GM12878 (cell line): ENCODE measurements around the gene TSHZ1. TPM values are rescaled to one million over a fixed set of nuclear protein-coding genes. Genes with fewer than 3 reads are reported as not detected.

Experiments used
- ATAC-seq: fragments of 200-7000 bp; cut with Tn5 transposase; 3 replicates; pipeline ENCODE4 v1.9.1; 2020; ENCODE audit warnings: mild to moderate bottlenecking, moderate library complexity
- BruUV-seq: library from RNA; stranded (reverse); fragments of 400-500 nt; replicated peaks from 2 replicates; lab custom pipeline; 2021; lab: Mats Ljungman, UMichigan
- CTCF ChIA-PET: fragments of 300-600 bp; sonication (Branson Sonifier 250); formaldehyde crosslinking; extraction: SDS; loops from one replicate; lab custom pipeline; 2021; ENCODE audit warnings: inconsistent platforms; lab: Yijun Ruan, JAX
- POLR2A ChIA-PET: fragments of 350-600 bp; formaldehyde crosslinking; extraction: SDS; loops from one replicate; lab custom pipeline; 2021; ENCODE audit warnings: inconsistent platforms; lab: Charles Lee
- RAD21 ChIA-PET: fragments of 300-600 bp; sonication (Branson Sonifier 250); formaldehyde crosslinking; loops from one replicate; lab custom pipeline; 2023; ENCODE audit warnings: antibody characterized with exemption; ENCODE audit not compliant: unreplicated experiment; lab: Charles Lee
- SMC1A ChIA-PET: fragments of 300-600 bp; sonication (Branson Sonifier 250); formaldehyde crosslinking; loops from one replicate; lab custom pipeline; 2023; ENCODE audit not compliant: unreplicated experiment, uncharacterized antibody; lab: Charles Lee
- DNase-seq: peaks from one replicate; pipeline ENCODE4 v3.0.0-alpha.2; 2011; ENCODE audit warnings: low read depth, low spot score
- FAIRE-seq: peaks from 3 replicates; lab custom pipeline; 2011; peaks lifted over from hg19 to GRCh38; lab: Jason Lieb, UNC
- H2AFZ ChIP-seq: 2 replicates; pipeline ENCODE4 v1.6.0; 2011; ENCODE audit warnings: low read depth, low read length, control low read depth; ENCODE audit not compliant: control insufficient read depth
- H3K27ac ChIP-seq: 2 replicates; pipeline ENCODE4 v1.5.1; 2011; ENCODE audit warnings: control low read depth; ENCODE audit not compliant: control insufficient read depth, insufficient read depth
- H3K27me3 ChIP-seq, 2 experiments: replicated peaks in 1 of 2; 2 replicates each; pipeline versions ENCODE4 v1.6.0 to v1.6.1; 2011; ENCODE audit warnings: low read length in 1 of 2; ENCODE audit not compliant: control insufficient read depth in 2 of 2, insufficient read depth in 2 of 2
- H3K36me3 ChIP-seq, 2 experiments: 2 replicates each; pipeline ENCODE4 v1.5.1; 2011; ENCODE audit warnings: low read length in 1 of 2; ENCODE audit not compliant: control insufficient read depth in 2 of 2, insufficient read depth in 2 of 2
- H3K4me1 ChIP-seq: 2 replicates; pipeline ENCODE4 v1.6.1; 2011; ENCODE audit warnings: mild to moderate bottlenecking, low read length, moderate library complexity, mixed read lengths; ENCODE audit not compliant: control insufficient read depth, insufficient read depth
- H3K4me2 ChIP-seq: 2 replicates; pipeline ENCODE4 v1.6.0; 2011; ENCODE audit warnings: control low read depth; ENCODE audit not compliant: control insufficient read depth, insufficient read depth
- H3K4me3 ChIP-seq: fragments of 200-600 bp; sonication (generic); 2 replicates; pipeline ENCODE4 v1.5.1; 2016
- H3K79me2 ChIP-seq: 2 replicates; pipeline ENCODE4 v1.6.0; 2011; ENCODE audit warnings: low read length; ENCODE audit not compliant: control insufficient read depth, insufficient read depth
- H3K9ac ChIP-seq: 2 replicates; pipeline ENCODE4 v1.8.0; 2011; ENCODE audit warnings: low read length, control low read depth, mixed read lengths; ENCODE audit not compliant: control insufficient read depth, insufficient read depth
- H3K9me3 ChIP-seq: replicated peaks from 3 replicates; pipeline ENCODE4 v1.5.1; 2011; ENCODE audit warnings: mild to moderate bottlenecking, low read length; ENCODE audit not compliant: control insufficient read depth, insufficient read depth
- H4K20me1 ChIP-seq: 2 replicates; pipeline ENCODE4 v1.6.0; 2011; ENCODE audit not compliant: control insufficient read depth, insufficient read depth
- ETV6 ChIP-seq, 2 experiments: fragments of 450-650 bp in 1 of 2; IDR thresholded peaks in 1 of 2; conservative IDR thresholded peaks in 1 of 2; 2 replicates each; pipeline ENCODE4 v1.6.1; 2014; ENCODE audit warnings: antibody characterized with exemption in 1 of 2, borderline replicate concordance in 1 of 2, low read depth in 1 of 2, mild to moderate bottlenecking in 1 of 2, moderate library complexity in 1 of 2
- KLF5 ChIP-seq: fragments of 450-650 bp; IDR thresholded peaks from 2 replicates; pipeline ENCODE4 v1.6.1; 2014; ENCODE audit warnings: mild to moderate bottlenecking; ENCODE audit not compliant: partially characterized antibody
- MEF2B ChIP-seq: fragments of 450-650 bp; IDR thresholded peaks from 2 replicates; pipeline ENCODE4 v1.6.1; 2018; ENCODE audit warnings: mild to moderate bottlenecking, moderate library complexity; ENCODE audit not compliant: partially characterized antibody, poor library complexity, severe bottlenecking
- PML ChIP-seq: IDR thresholded peaks from 2 replicates; pipeline ENCODE4 v1.6.1; 2012; ENCODE audit warnings: low read length, inconsistent platforms
- RAD21 ChIP-seq: IDR thresholded peaks from 2 replicates; pipeline ENCODE4 v1.6.1; 2011; ENCODE audit warnings: mild to moderate bottlenecking, low read depth, low read length, moderate library complexity; ENCODE audit not compliant: insufficient read depth
- SPI1 ChIP-seq: IDR thresholded peaks from 2 replicates; pipeline ENCODE4 v1.6.1; 2011; ENCODE audit warnings: low read depth, mild to moderate bottlenecking, low read length, moderate library complexity, borderline replicate concordance; ENCODE audit not compliant: insufficient read depth
- SREBF2 ChIP-seq: IDR thresholded peaks from 2 replicates; pipeline ENCODE4 v1.6.1; 2012; ENCODE audit warnings: mild to moderate bottlenecking, low read length
- STAT1 ChIP-seq: fragments of 450-650 bp; conservative IDR thresholded peaks from 2 replicates; pipeline ENCODE4 v1.6.1; 2014; ENCODE audit warnings: antibody characterized with exemption, mild to moderate bottlenecking
- ZSCAN29 ChIP-seq: fragments of 450-650 bp; IDR thresholded peaks from 2 replicates; pipeline ENCODE4 v1.6.1; 2017; ENCODE audit warnings: mild to moderate bottlenecking, moderate library complexity
- WGBS: methylation state at CpG from one replicate; pipeline ENCODE4 v1.1.6; 2016; ENCODE audit warnings: low lambda C conversion rate; ENCODE audit not compliant: insufficient replicate concordance, insufficient coverage; ENCODE audit errors: missing lambda C conversion rate; 5-methylcytosine and 5-hydroxymethylcytosine counted together
- in situ Hi-C: fragments of 300-500 bp; cut with MboI; formaldehyde crosslinking; loops from 9 replicates; pipeline ENCODE4 v1.14.3; 2018; ENCODE audit warnings: mixed read lengths
- intact Hi-C: fragments of 100-400 bp; cut with micrococcal nuclease; formaldehyde crosslinking; loops from one replicate; pipeline ENCODE4 v1.14.2; 2022; ENCODE audit not compliant: unreplicated experiment
- polyA plus RNA-seq, 11 experiments: library from polyadenylated mRNA; depleted of rRNA in 4 of 11; unstranded in 6 of 11; stranded (reverse) in 5 of 11; fragments of >200 nt; fragmentation: Nextera tagmentation in 4 of 11; fragmentation: Illumina TruSeq in 1 of 11; extraction: Ambion mirVana in 4 of 11; extraction: Trizol in 1 of 11; gene quantifications; 1 replicate in 1 of 11; 2 replicates in 10 of 11; pipeline versions ENCODE4 v1.2.1 to v1.2.3, GENCODE V29; 2011 to 2016; ENCODE audit warnings: inconsistent platforms in 2 of 11, missing spikeins in 2 of 11, low read depth in 1 of 11
- total RNA-seq, 4 experiments: library from RNA; depleted of rRNA in 3 of 4; stranded (reverse); fragments of >200 nt in 3 of 4; fragmentation: Illumina TruSeq in 1 of 4; extraction: Trizol in 1 of 4; gene quantifications; 2 replicates each; pipeline versions ENCODE4 v1.2.1 to v1.2.3, GENCODE V29; 2013 to 2021
- TF ChIP-seq, protein P1 (sequence below): IDR thresholded peaks from 2 replicates; pipeline ENCODE4 v1.6.1; 2012; ENCODE audit warnings: low read length, inconsistent platforms
- TF ChIP-seq, protein P2 (sequence below): IDR thresholded peaks from 2 replicates; pipeline ENCODE4 v1.6.1; 2012; ENCODE audit warnings: low read depth, low read length, improper control_type of control experiment
- TF ChIP-seq, protein P3 (sequence below): fragments of 450-650 bp; IDR thresholded peaks from 2 replicates; pipeline ENCODE4 v1.6.1; 2017; ENCODE audit warnings: low read depth, mild to moderate bottlenecking, moderate library complexity

Gene TSHZ1
- total and polyA plus RNA-seq, 10 of the 15 experiments (the other 5 are each of a cell fraction or from before 2014, with no cell fraction given), result 2.2 to 15.2 (median 5.1) TPM

DNA sequence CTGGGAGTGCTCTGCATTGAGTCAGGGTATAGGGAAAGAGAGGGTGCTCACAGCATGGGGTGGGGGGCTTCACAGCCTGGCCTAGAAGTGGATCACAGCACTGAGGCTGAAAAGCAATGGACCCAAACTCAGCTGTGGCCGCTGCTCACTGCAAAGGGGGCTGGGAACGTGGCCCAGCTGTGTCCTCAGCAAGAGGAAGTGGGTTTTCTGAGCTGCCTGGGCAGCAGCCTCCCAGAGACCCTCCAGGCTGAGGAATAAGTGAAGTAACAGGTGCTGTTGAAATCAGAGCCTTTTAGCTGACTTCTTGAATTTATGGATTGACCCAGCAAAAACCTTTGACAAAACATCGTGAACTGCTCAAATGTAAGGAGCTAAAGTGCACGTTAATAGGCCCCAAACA, 36.9 kb upstream of the TSHZ1 start:
- H3K27me3 ChIP-seq, result no peaks in the 10 kb centered on the region
- peaks cover 15% of the 10 kb centered on the region for H3K4me1 ChIP-seq
- intact Hi-C loops (loop anchor here (5.0 to 10.0 kb wide), 3 partner anchors 34 to 301 kb away; partner anchors contain the start of gene PTGR3), in situ Hi-C loops (loop anchor here (10.0 kb wide), 1 partner anchor 301 kb away; no protein-coding TSS in a partner anchor)
- 0 out of 3 replicates have a peak, but pooled peaks have one; percentile 6 for ATAC-seq
- no peak overlapping the region for H3K9ac ChIP-seq
- TF ChIP-seq SPI1 (peak; percentile 19; the same call in 1 of the 2 replicates), SREBF2 (no peak)
- TF ChIP-seq, all 136 proteins: peak for 1
- ChIA-PET POLR2A (interaction anchor here (1.0 kb wide), 1 partner anchor 37 kb away, joined by 9 read pairs; the partner anchor contains the start of gene TSHZ1), SMC1A (interaction anchor here (1.0 to 2.6 kb wide), 13 partner anchors 9 to 522 kb away, joined by 3 to 17 read pairs (median 4); no protein-coding TSS in a partner anchor), CTCF (interaction anchor here (0.6 to 2.7 kb wide), 14 partner anchors 8 to 521 kb away, joined by 3 to 12 read pairs (median 4); partner anchors contain the start of gene PTGR3), RAD21 (interaction anchor here (1.1 to 2.4 kb wide), 7 partner anchors 31 to 521 kb away, joined by 3 to 8 read pairs (median 5); partner anchors contain the start of gene TSHZ1)
- no peak overlapping the region; the same call in 1 of the 2 replicates for H2AFZ ChIP-seq
- peak overlapping the region; percentile 50; the same call in 1 of the 2 replicates for H3K4me2 ChIP-seq
- WGBS, result 35% methylated on average over 4 of the region's 4 CpGs
- BruUV-seq, result no TSS peak
- H3K4me3 ChIP-seq, result no peak overlapping the region
- no peak for DNase-seq
- H3K9me3 ChIP-seq, result no peaks in the 10 kb centered on the region
- no peaks in the 10 kb centered on the region for H3K36me3 ChIP-seq
- peak; percentile 13 for FAIRE-seq
- no peaks in the 10 kb centered on the region for H4K20me1 ChIP-seq
- no peak overlapping the region for H3K27ac ChIP-seq
- H3K79me2 ChIP-seq, result no peaks in the 10 kb centered on the region

DNA sequence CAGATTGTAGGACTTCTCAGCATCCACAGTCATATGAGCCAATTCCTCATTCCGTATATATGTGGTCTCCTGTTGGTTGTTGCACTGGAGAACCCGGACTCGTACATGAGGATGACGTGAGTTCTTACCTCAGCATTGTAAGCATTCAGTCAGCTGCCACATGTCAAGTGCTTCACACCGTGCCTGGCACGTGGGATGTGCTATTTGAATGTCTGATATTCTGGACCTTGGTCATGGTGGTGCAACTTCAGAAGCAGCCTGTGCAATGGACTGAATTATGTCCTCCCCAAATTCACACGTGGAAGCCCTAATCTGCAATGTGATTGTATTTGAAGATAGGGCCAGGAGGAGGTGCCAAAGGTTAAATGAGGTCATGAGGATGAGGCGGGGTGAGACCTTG, 33.7 kb upstream of the TSHZ1 start:
- intact Hi-C loops (loop anchor here (10.0 kb wide), 2 partner anchors 168 to 298 kb away; no protein-coding TSS in a partner anchor), in situ Hi-C loops (loop anchor here (10.0 kb wide), 1 partner anchor 298 kb away; no protein-coding TSS in a partner anchor)
- Histone ChIP-seq H3K9ac (no peak overlapping the region), H3K27me3 (no peaks in the 10 kb centered on the region), H4K20me1 (no peaks in the 10 kb centered on the region), H3K9me3 (no peaks in the 10 kb centered on the region), H2AFZ (no peak overlapping the region), H3K36me3 (no peaks in the 10 kb centered on the region), H3K27ac (no peak overlapping the region), H3K4me2 (no peak overlapping the region), H3K79me2 (no peaks in the 10 kb centered on the region), H3K4me3 (no peak overlapping the region), H3K4me1 (peaks cover 15% of the 10 kb centered on the region)
- 65% methylated on average over 8 of the region's 8 CpGs for WGBS
- ATAC-seq, result no peak
- POLR2A ChIA-PET, result no interaction called here
- no peak for DNase-seq
- RAD21 ChIA-PET, result no interaction called here
- no peak for FAIRE-seq
- SMC1A ChIA-PET, result no interaction called here
- BruUV-seq, result no TSS peak
- CTCF ChIA-PET, result no interaction called here
- TF ChIP-seq, protein P1, sequence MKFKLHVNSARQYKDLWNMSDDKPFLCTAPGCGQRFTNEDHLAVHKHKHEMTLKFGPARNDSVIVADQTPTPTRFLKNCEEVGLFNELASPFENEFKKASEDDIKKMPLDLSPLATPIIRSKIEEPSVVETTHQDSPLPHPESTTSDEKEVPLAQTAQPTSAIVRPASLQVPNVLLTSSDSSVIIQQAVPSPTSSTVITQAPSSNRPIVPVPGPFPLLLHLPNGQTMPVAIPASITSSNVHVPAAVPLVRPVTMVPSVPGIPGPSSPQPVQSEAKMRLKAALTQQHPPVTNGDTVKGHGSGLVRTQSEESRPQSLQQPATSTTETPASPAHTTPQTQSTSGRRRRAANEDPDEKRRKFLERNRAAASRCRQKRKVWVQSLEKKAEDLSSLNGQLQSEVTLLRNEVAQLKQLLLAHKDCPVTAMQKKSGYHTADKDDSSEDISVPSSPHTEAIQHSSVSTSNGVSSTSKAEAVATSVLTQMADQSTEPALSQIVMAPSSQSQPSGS, result no peak
- TF ChIP-seq KLF5, result no peak
- no peak for TF ChIP-seq ETV6 (conservative IDR thresholded peaks at IDR 0.05 in 1 of 2, IDR thresholded peaks at IDR 0.05 in 1 of 2; ENCODE audit: borderline replicate concordance in 1 of 2, low read depth in 1 of 2)
- TF ChIP-seq, protein P2, sequence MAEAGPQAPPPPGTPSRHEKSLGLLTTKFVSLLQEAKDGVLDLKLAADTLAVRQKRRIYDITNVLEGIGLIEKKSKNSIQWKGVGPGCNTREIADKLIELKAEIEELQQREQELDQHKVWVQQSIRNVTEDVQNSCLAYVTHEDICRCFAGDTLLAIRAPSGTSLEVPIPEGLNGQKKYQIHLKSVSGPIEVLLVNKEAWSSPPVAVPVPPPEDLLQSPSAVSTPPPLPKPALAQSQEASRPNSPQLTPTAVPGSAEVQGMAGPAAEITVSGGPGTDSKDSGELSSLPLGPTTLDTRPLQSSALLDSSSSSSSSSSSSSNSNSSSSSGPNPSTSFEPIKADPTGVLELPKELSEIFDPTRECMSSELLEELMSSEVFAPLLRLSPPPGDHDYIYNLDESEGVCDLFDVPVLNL, result no peak
- TF ChIP-seq RAD21, result no peak
- no peak for TF ChIP-seq MEF2B
- no peak for TF ChIP-seq ZSCAN29
- TF ChIP-seq, protein P3, sequence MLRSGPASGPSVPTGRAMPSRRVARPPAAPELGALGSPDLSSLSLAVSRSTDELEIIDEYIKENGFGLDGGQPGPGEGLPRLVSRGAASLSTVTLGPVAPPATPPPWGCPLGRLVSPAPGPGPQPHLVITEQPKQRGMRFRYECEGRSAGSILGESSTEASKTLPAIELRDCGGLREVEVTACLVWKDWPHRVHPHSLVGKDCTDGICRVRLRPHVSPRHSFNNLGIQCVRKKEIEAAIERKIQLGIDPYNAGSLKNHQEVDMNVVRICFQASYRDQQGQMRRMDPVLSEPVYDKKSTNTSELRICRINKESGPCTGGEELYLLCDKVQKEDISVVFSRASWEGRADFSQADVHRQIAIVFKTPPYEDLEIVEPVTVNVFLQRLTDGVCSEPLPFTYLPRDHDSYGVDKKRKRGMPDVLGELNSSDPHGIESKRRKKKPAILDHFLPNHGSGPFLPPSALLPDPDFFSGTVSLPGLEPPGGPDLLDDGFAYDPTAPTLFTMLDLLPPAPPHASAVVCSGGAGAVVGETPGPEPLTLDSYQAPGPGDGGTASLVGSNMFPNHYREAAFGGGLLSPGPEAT, result no peak
- TF ChIP-seq STAT1, result no peak
- no peak for TF ChIP-seq PML
